H1 (cell line): Measurements from ENCODE around the gene ADAMTSL2. TPM values are rescaled to one million over a fixed set of nuclear protein-coding genes. Genes with fewer than 3 reads are reported as not detected.

Experiments used
- CTCF ChIA-PET: fragments of 300-600 bp; sonication (Branson Sonifier 250); formaldehyde crosslinking; loops from one replicate; lab custom pipeline; 2021; ENCODE audit not compliant: partially characterized antibody; lab: Charles Lee
- POLR2A ChIA-PET: fragments of 300-600 bp; sonication (Branson Sonifier 250); formaldehyde crosslinking; loops from one replicate; lab custom pipeline; 2021; ENCODE audit warnings: inconsistent platforms; ENCODE audit not compliant: partially characterized antibody; lab: Charles Lee
- DNase-seq, 2 experiments: peaks; one replicate each; pipeline versions ENCODE4 v3.0.0 to v3.0.0-alpha.2; 2010 to 2022; ENCODE audit warnings: low spot score in 2 of 2, low read depth in 1 of 2, mixed read lengths in 1 of 2
- FAIRE-seq: peaks from 2 replicates; lab custom pipeline; 2011; peaks lifted over from hg19 to GRCh38; lab: Jason Lieb, UNC
- H2AFZ ChIP-seq: 2 replicates; pipeline ENCODE4 v1.8.1; 2012; ENCODE audit warnings: low read length, inconsistent platforms
- H2AK5ac ChIP-seq: 2 replicates; pipeline ENCODE4 v1.6.1; 2013; ENCODE audit warnings: low read depth, low read length
- H2BK120ac ChIP-seq: replicated peaks from 2 replicates; pipeline ENCODE3; 2013; ENCODE audit warnings: low read depth, low read length, inconsistent platforms
- H2BK12ac ChIP-seq: 2 replicates; pipeline ENCODE4 v1.6.1; 2013; ENCODE audit warnings: low read depth, low read length
- H2BK15ac ChIP-seq: 2 replicates; pipeline ENCODE4 v1.6.1; 2013; ENCODE audit warnings: low read length
- H2BK20ac ChIP-seq: 2 replicates; pipeline ENCODE4 v1.6.1; 2013; ENCODE audit warnings: low read length
- H2BK5ac ChIP-seq: 2 replicates; pipeline ENCODE4 v1.6.1; 2013; ENCODE audit warnings: low read depth, low read length
- H3K14ac ChIP-seq: 2 replicates; pipeline ENCODE4 v1.6.1; 2013; ENCODE audit warnings: inconsistent platforms; ENCODE audit not compliant: insufficient read length
- H3K18ac ChIP-seq: 2 replicates; pipeline ENCODE4 v1.6.1; 2013; ENCODE audit warnings: low read length; ENCODE audit errors: extremely low read depth
- H3K23ac ChIP-seq: 2 replicates; pipeline ENCODE4 v1.6.1; 2013; ENCODE audit warnings: inconsistent platforms; ENCODE audit not compliant: insufficient read length
- H3K23me2 ChIP-seq: 2 replicates; pipeline ENCODE4 v1.6.1; 2013; ENCODE audit warnings: low read depth, low read length
- H3K27ac ChIP-seq: 2 replicates; pipeline ENCODE4 v1.6.1; 2011; ENCODE audit warnings: low read depth, low read length, inconsistent platforms
- H3K27me3 ChIP-seq, 4 experiments: replicated peaks in 1 of 4; 1 replicate in 1 of 4; 2 replicates in 3 of 4; pipeline versions ENCODE4 v1.6.1 to v1.8.1; 2011 to 2013; ENCODE audit warnings: low read length in 3 of 4, mild to moderate bottlenecking in 3 of 4, inconsistent platforms in 2 of 4, mixed read lengths in 2 of 4, moderate library complexity in 1 of 4; ENCODE audit not compliant: control insufficient read depth in 3 of 4, insufficient read depth in 3 of 4; ENCODE audit errors: extremely low read depth in 1 of 4
- H3K36me3 ChIP-seq, 4 experiments: 2 replicates each; pipeline versions ENCODE4 v1.6.1 to v1.8.1; 2011 to 2013; ENCODE audit warnings: mild to moderate bottlenecking in 4 of 4, low read length in 3 of 4, moderate library complexity in 2 of 4, control low read depth in 1 of 4, inconsistent platforms in 1 of 4; ENCODE audit not compliant: insufficient read depth in 4 of 4, control insufficient read depth in 2 of 4
- H3K4ac ChIP-seq: replicated peaks from 2 replicates; pipeline ENCODE3; 2013; ENCODE audit warnings: low read length, low read depth, mixed read lengths, inconsistent platforms; ENCODE audit not compliant: insufficient read length
- H3K4me1 ChIP-seq, 4 experiments: replicated peaks in 1 of 4; 1 replicate in 1 of 4; 2 replicates in 3 of 4; pipeline versions ENCODE4 v1.6.1 to v1.8.1; 2011 to 2013; ENCODE audit warnings: low read length in 3 of 4, inconsistent platforms in 2 of 4, mixed read lengths in 1 of 4; ENCODE audit not compliant: insufficient read depth in 4 of 4, control insufficient read depth in 3 of 4
- H3K4me2 ChIP-seq, 2 experiments: 2 replicates each; pipeline versions ENCODE4 v1.6.1 to v1.8.1; 2011 to 2013; ENCODE audit warnings: low read depth in 2 of 2, low read length in 2 of 2, control low read depth in 1 of 2, inconsistent platforms in 1 of 2, mild to moderate bottlenecking in 1 of 2; ENCODE audit not compliant: insufficient read depth in 1 of 2
- H3K4me3 ChIP-seq, 4 experiments: fragments of 200-600, 300-600 bp in 1 of 4; sonication (generic), shearing (Covaris generic), sonication (Bioruptor Twin) in 1 of 4; 2 replicates each; pipeline versions ENCODE4 v1.5.1 to v1.8.1; 2011 to 2016; ENCODE audit warnings: low read length in 4 of 4, low read depth in 3 of 4, control low read depth in 2 of 4, inconsistent platforms in 2 of 4, mild to moderate bottlenecking in 2 of 4, mixed read lengths in 1 of 4, moderate library complexity in 1 of 4; ENCODE audit not compliant: insufficient read depth in 2 of 4; ENCODE audit errors: extremely low read depth in 1 of 4
- H3K56ac ChIP-seq: replicated peaks from 2 replicates; pipeline ENCODE3; 2013; ENCODE audit warnings: low read depth, mild to moderate bottlenecking, mixed read lengths, low read length, inconsistent platforms; ENCODE audit not compliant: insufficient read length
- H3K79me1 ChIP-seq: 2 replicates; pipeline ENCODE4 v1.6.1; 2013; ENCODE audit warnings: low read depth, low read length, control low read depth
- H3K79me2 ChIP-seq, 2 experiments: 2 replicates each; pipeline versions ENCODE4 v1.6.1 to v1.8.1; 2012 to 2013; ENCODE audit warnings: low read length in 2 of 2, mild to moderate bottlenecking in 2 of 2, inconsistent platforms in 1 of 2; ENCODE audit not compliant: insufficient read depth in 2 of 2, control insufficient read depth in 1 of 2
- H3K9ac ChIP-seq, 4 experiments: replicated peaks in 1 of 4; 1 replicate in 1 of 4; 2 replicates in 3 of 4; pipeline versions ENCODE4 v1.6.1 to v1.8.1; 2011 to 2013; ENCODE audit warnings: low read depth in 3 of 4, low read length in 3 of 4, control low read depth in 2 of 4, mild to moderate bottlenecking in 2 of 4, moderate library complexity in 2 of 4, inconsistent platforms in 1 of 4; ENCODE audit errors: extremely low read depth in 1 of 4
- H3K9me3 ChIP-seq, 2 experiments: 2 replicates each; pipeline versions ENCODE4 v1.6.1 to v1.8.1; 2012 to 2013; ENCODE audit warnings: mild to moderate bottlenecking in 2 of 2, moderate library complexity in 2 of 2, control low read depth in 1 of 2, inconsistent platforms in 1 of 2, low read depth in 1 of 2, low read length in 1 of 2, mixed read lengths in 1 of 2; ENCODE audit not compliant: insufficient read depth in 2 of 2
- H4K20me1 ChIP-seq, 2 experiments: replicated peaks in 1 of 2; 2 replicates each; pipeline versions ENCODE3 to v1.8.1; 2011 to 2013; ENCODE audit warnings: inconsistent platforms in 2 of 2, low read length in 2 of 2, mild to moderate bottlenecking in 1 of 2; ENCODE audit not compliant: insufficient read depth in 2 of 2, control insufficient read depth in 1 of 2
- H4K5ac ChIP-seq: 2 replicates; pipeline ENCODE4 v1.6.1; 2013; ENCODE audit warnings: low read length, low read depth, mixed read lengths, inconsistent platforms; ENCODE audit not compliant: insufficient read length
- H4K8ac ChIP-seq: 2 replicates; pipeline ENCODE4 v1.8.0; 2013; ENCODE audit warnings: mild to moderate bottlenecking, moderate library complexity, low read length, inconsistent platforms; ENCODE audit not compliant: insufficient read depth; ENCODE audit errors: extremely low read depth
- H4K91ac ChIP-seq: replicated peaks from 2 replicates; pipeline ENCODE3; 2013; ENCODE audit warnings: low read length, mixed read lengths, inconsistent platforms; ENCODE audit not compliant: insufficient read length
- BRCA1 ChIP-seq: IDR thresholded peaks from 2 replicates; pipeline ENCODE4 v1.6.1; 2012; ENCODE audit warnings: low read depth, low read length, improper control_type of control experiment
- CBX8 ChIP-seq: fragments of 300-800, 300-1000 bp; sonication (generic); IDR thresholded peaks from 2 replicates; pipeline ENCODE4 v1.7.1; 2016; ENCODE audit warnings: low read depth, low read length, borderline replicate concordance
- CTBP2 ChIP-seq: IDR thresholded peaks from 2 replicates; pipeline ENCODE4 v1.7.0; 2011; ENCODE audit warnings: borderline replicate concordance, mild to moderate bottlenecking, moderate library complexity, mixed read lengths, low read length; ENCODE audit not compliant: insufficient read depth, insufficient read length
- EGR1 ChIP-seq: IDR thresholded peaks from 2 replicates; pipeline ENCODE4 v1.6.1; 2011; ENCODE audit warnings: low read depth, low read length, borderline replicate concordance
- HDAC6 ChIP-seq: IDR thresholded peaks from one replicate; pipeline ENCODE4 v1.7.1; 2012; ENCODE audit warnings: low read depth, mild to moderate bottlenecking, inconsistent platforms, low read length, moderate library complexity
- JUND ChIP-seq: IDR thresholded peaks from 2 replicates; pipeline ENCODE4 v1.6.1; 2011; ENCODE audit warnings: mild to moderate bottlenecking, improper control_type of control experiment, low read length
- POLR2A ChIP-seq, 2 experiments: IDR thresholded peaks; 1 replicate in 1 of 2; 2 replicates in 1 of 2; pipeline ENCODE4 v1.6.1; 2011; ENCODE audit warnings: low read depth in 2 of 2, low read length in 2 of 2, mild to moderate bottlenecking in 2 of 2; ENCODE audit errors: control extremely low read depth in 1 of 2
- SP2 ChIP-seq: IDR thresholded peaks from 2 replicates; pipeline ENCODE4 v1.6.1; 2012; ENCODE audit warnings: mild to moderate bottlenecking, low read length, inconsistent platforms
- TAF7 ChIP-seq: optimal IDR thresholded peaks from 2 replicates; pipeline ENCODE3; 2011; ENCODE audit warnings: low read depth, mild to moderate bottlenecking, inconsistent platforms, low read length, moderate library complexity, borderline replicate concordance
- USF2 ChIP-seq: IDR thresholded peaks from 2 replicates; pipeline ENCODE4 v1.6.1; 2011; ENCODE audit warnings: low read length, improper control_type of control experiment
- YY1 ChIP-seq: IDR thresholded peaks from 2 replicates; pipeline ENCODE4 v1.6.1; 2011; ENCODE audit warnings: low read depth, mild to moderate bottlenecking, low read length
- WGBS, 2 experiments: shearing (Covaris generic) in 1 of 2; methylation state at CpG; one replicate each; pipeline versions ENCODE4 v1.1.6 to v1.1.7; 2013 to 2015; ENCODE audit warnings: low lambda C conversion rate in 2 of 2, mixed read lengths in 2 of 2, inconsistent platforms in 1 of 2, low coverage in 1 of 2, missing lambda C conversion rate in 1 of 2; ENCODE audit not compliant: insufficient replicate concordance in 2 of 2, insufficient coverage in 1 of 2, insufficient read length in 1 of 2; ENCODE audit errors: extremely low coverage in 1 of 2, missing lambda C conversion rate in 1 of 2; 5-methylcytosine and 5-hydroxymethylcytosine counted together
- polyA plus RNA-seq, 7 experiments: library from polyadenylated mRNA; depleted of rRNA in 3 of 7; stranded (reverse) in 5 of 7; unstranded in 2 of 7; fragments of >200 nt in 5 of 7; fragments of 200-250 nt in 2 of 7; gene quantifications; 1 replicate in 5 of 7; 2 replicates in 1 of 7; 4 replicates in 1 of 7; pipeline versions ENCODE4 v1.2.1 to v1.2.3, GENCODE V29; 2011 to 2013; ENCODE audit warnings: missing spikeins in 2 of 7, mixed read lengths in 2 of 7
- total RNA-seq: library from RNA; stranded (reverse); fragmentation: NEBNext Ultra II Directional; extraction: Animal tissue kit (Norgen Biotek cat#: 25700); gene quantifications from 2 replicates; pipeline ENCODE4 v1.2.1, GENCODE V29; 2021

Gene ADAMTSL2
- total and polyA plus RNA-seq, 2 of the 8 experiments (the other 6 are each of a cell fraction or from before 2014, with no cell fraction given) = 0.74 to 0.76 TPM

GRCh38 chr9:133513214-133514100, 21.0 kb upstream of the ADAMTSL2 start:
- DNase-seq = no peak
- no peak overlapping the region for H2AFZ ChIP-seq
- H3K27me3 ChIP-seq = no peaks in the 10 kb centered on the region; a peak in 1 of 7 replicates
- H3K4ac ChIP-seq = no peak overlapping the region
- POLR2A ChIA-PET = interaction anchor here (1.0 to 2.5 kb wide), 3 partner anchors 10 to 164 kb away, joined by 3 to 5 read pairs (median 3); no protein-coding TSS in a partner anchor
- H2BK15ac ChIP-seq = no peak overlapping the region
- H2BK20ac ChIP-seq = no peak overlapping the region
- H4K20me1 ChIP-seq = peaks cover 0 to 7% of the 10 kb centered on the region in 2 experiments
- H3K9me3 ChIP-seq = peaks cover 0 to 3% of the 10 kb centered on the region in 2 experiments; a peak in 1 of 4 replicates
- H3K23me2 ChIP-seq = peaks cover 10% of the 10 kb centered on the region
- no peak overlapping the region for H3K4me2 ChIP-seq
- no peak overlapping the region for H2BK120ac ChIP-seq
- peak overlapping the region; percentile 9 for H4K91ac ChIP-seq
- no peaks in the 10 kb centered on the region for H3K79me1 ChIP-seq
- H2BK12ac ChIP-seq = no peak overlapping the region
- FAIRE-seq = no peak
- H3K4me1 ChIP-seq = peaks cover 0 to 22% (median 14%) of the 10 kb centered on the region in 4 experiments; a peak in 6 of 7 replicates
- H3K18ac ChIP-seq = no peak overlapping the region
- no peak overlapping the region; the same call in 1 of the 2 replicates for H2BK5ac ChIP-seq
- no peaks in the 10 kb centered on the region; a peak in 1 of 8 replicates for H3K36me3 ChIP-seq
- H4K5ac ChIP-seq = no peak overlapping the region
- H3K56ac ChIP-seq = no peak overlapping the region
- H4K8ac ChIP-seq = peak overlapping the region; percentile 16; the same call in 1 of the 2 replicates
- H3K79me2 ChIP-seq = no peaks in the 10 kb centered on the region
- no peak overlapping the region for H3K9ac ChIP-seq
- H2AK5ac ChIP-seq = no peak overlapping the region
- H3K4me3 ChIP-seq = no peak overlapping the region
- H3K14ac ChIP-seq = no peak overlapping the region
- H3K23ac ChIP-seq = no peak overlapping the region
- no peak overlapping the region for H3K27ac ChIP-seq
- CTCF ChIA-PET = interaction anchor here (0.8 to 3.4 kb wide), 5 partner anchors 12 to 90 kb away, joined by 3 to 14 read pairs (median 6); partner anchors contain the start of gene MYMK
- WGBS, 2 experiments = 89% methylated on average over 26 of the region's 28 CpGs; no CpG with 5 or more reads in 1 of the 2 experiments
- no peak for TF ChIP-seq USF2
- no peak for TF ChIP-seq YY1
- no peak for TF ChIP-seq CBX8
- no peak for TF ChIP-seq POLR2A (IDR thresholded peaks at IDR 0.05; ENCODE audit: control extremely low read depth in 1 of 2, low read depth in 2 of 2, low read length in 2 of 2)
- no peak for TF ChIP-seq HDAC6
- TF ChIP-seq JUND = no peak
- TF ChIP-seq CTBP2 = no peak
- TF ChIP-seq BRCA1 = no peak
- no peak for TF ChIP-seq EGR1
- TF ChIP-seq TAF7 = no peak
- no peak for TF ChIP-seq SP2
